ENCODE data around the gene TESK1.

GRCh38 chr9:35643046-35643445 lies 38.0 kb downstream of the TESK1 start:
- TF ChIP-seq POLR2A (IDR thresholded peaks at IDR 0.05; ENCODE audit: low read length) (no peak), GATA1 (IDR thresholded peaks at IDR 0.05; ENCODE audit: low read depth, low read length) (no peak)
